HT-29 (cell line): Measurements from ENCODE around the gene TCHP. TPM values are rescaled to one million over a fixed set of nuclear protein-coding genes. Genes with fewer than 3 reads are reported as not detected.
"Not testable (repeated sequence)": the region's sequence is repeated elsewhere in the genome, so short reads cannot be mapped to it uniquely, and the experiment has no call there.

Source experiments
- DNase-seq: peaks from one replicate; pipeline ENCODE4 v3.0.0-alpha.2; 2015; ENCODE audit warnings: low spot score
- total RNA-seq: library from RNA; depleted of rRNA; stranded (reverse); fragments of >200 nt; shearing (Covaris generic); gene quantifications from 2 replicates; pipeline ENCODE4 v1.2.3, GENCODE V29; 2014

The TCHP gene
- total RNA-seq, 1 experiment from 2014 or later, result 8.8 TPM

DNA sequence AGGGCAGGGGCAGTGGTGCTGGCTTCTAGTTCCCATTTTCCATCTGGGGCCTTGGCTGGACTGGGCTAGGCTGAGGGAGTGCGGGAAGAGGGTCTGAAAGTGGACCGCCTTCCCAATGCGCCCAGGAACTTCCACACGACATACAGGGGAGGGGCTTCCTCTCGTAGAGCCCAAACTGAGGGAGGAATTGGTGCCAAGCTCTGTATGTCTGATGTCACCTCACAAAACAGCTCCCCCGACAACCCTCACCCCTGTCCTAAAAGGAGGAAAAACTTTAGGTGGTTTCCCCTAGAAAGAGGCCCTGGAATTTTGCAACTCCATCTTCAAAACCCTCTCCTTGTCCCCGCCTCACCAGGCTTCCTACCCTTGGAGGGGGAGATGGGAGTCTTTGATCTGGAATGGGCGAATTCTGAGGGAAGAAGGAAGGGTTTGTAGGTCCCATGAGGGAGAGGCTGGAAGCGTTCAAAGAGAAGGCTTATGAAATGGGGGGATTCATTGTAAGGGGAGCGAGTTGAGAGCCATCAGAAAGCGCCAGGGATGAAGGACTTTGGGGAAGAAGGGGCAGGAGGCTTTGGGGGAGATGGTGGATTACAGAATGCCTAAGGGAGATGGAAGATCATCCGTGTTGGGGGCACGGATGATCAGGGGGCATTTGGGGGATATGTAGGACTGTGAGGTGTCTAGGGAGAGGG is 20.6 kb upstream of the TCHP start:
- DNase-seq, result peak; percentile 7

DNA sequence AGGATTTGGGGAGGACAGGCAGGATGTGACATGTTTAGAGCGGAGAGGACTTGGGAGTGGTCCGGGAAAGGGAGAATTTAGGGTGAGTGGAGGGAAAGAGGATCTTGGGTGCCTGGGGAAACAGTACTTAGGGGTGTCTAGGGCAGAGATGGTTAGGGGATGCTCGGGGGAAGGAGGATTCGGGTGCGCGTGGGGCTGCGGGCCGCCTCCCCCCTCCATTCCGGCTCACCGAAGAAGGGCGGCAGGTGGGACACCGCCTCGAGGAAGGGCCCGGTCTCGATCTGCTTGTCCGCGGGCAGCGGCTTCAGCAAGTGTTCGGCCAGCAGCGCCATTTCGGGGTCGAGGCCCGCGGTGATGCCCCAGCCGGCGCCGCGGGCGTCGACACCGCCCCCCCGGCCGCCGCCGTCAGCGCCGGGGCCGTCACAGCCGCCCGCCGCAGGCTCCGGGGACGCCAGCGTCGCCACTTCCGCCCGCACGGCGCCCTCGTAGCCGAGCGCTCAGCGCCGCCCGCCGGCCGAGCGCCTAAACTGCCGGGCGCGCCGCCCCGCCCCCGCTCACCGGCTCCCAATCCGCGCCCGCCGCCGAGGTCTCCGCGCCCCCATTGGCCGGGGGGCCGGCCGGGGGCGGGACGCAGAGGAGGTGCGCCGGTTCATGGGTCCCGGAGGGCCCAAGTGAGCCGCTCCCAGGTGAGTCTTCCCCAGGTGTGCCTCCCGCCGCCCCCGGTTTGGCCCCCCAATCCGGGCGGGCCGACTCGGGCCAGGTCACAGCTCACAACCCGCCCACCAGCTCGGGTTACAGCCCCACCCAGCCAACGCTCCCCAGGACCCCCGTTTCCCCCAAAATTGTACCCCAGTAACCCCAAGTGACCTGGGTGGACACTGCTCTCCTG is 19.8 kb upstream of the TCHP start, which contains the start of gene GLTP:
Gene GLTP, minus strand, starts transcription at position 499 of the 889 bp plus-strand sequence. Its CDS starts 167 bp downstream, at position 332.
- DNase-seq, result peak; percentile 89

DNA sequence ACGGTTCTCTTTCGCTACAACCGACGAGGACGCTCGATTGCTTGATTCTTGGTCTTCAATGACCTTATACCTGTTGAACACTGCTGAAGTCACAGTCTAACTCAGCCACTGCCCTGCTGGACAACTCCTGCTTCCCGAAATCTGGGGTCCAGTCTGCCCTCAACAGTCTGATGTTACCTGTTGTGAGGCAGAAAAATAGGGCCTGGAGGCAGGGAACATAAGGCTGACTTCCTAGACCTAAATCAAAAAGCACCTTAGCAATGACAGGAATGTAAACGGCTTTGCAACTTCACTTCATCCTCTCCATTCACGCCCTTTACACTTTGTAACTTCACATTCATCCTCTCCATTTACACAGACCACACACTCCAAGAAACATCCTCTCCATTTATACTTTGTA is 19.1 kb upstream of the TCHP start:
- DNase-seq, result peak; percentile 10

DNA sequence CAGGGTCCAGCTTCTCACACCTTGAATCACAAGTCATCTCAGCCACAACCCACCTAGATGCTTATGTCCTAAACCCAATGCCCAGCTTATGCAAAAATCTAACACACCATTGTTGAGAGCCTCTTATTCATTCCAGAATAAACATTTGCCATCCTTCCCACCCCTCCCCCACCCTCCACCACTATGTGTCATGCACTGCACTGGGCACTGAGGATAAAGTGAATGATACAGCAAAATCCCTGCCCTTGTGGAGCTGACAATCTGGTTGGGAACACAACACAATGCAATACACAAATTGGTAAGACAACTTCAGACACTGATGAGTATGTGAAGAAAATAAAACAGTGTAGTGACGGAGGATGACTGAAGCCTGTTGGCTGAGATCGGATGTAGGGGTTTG is 18.3 kb upstream of the TCHP start:
- no peak for DNase-seq

DNA sequence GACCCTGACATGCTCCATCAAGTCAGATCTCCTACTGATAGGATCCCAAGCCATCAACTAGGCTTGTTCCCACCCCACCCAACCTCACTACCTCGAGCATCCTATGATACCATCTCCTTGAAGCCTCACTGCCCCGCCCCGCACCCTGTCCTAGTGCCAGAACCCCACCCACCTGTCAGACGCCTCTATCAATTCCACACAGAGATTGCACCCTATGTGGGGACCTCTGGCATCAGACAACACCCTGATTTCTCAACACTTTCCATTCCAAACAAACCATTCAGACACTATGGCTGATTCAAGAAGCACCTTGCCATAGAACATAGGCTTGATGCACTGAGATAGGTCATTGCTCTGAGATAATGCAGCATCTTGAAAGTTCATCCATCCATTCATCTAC is 16.6 kb upstream of the TCHP start:
- DNase-seq, result no peak

DNA sequence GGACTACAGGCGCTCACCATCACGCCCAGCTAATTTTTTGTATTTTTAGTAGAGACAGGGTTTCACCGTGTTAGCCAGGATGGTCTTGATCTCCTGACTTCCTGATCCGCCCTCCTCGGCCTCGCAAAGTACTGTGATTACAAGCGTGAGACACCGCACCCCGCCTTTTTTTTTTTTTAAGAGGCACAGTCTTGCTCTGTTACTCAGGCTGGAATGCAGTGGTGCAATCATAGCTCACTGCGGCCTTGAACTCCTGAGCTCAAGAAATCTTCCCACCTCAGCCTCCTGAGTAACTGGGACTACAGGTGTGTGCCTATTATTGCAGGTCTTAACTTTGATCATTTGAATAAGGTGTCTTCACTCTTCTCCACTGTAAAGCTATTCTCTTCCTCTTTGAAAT is 14.5 kb upstream of the TCHP start:
- DNase-seq, result peak; percentile 21

DNA sequence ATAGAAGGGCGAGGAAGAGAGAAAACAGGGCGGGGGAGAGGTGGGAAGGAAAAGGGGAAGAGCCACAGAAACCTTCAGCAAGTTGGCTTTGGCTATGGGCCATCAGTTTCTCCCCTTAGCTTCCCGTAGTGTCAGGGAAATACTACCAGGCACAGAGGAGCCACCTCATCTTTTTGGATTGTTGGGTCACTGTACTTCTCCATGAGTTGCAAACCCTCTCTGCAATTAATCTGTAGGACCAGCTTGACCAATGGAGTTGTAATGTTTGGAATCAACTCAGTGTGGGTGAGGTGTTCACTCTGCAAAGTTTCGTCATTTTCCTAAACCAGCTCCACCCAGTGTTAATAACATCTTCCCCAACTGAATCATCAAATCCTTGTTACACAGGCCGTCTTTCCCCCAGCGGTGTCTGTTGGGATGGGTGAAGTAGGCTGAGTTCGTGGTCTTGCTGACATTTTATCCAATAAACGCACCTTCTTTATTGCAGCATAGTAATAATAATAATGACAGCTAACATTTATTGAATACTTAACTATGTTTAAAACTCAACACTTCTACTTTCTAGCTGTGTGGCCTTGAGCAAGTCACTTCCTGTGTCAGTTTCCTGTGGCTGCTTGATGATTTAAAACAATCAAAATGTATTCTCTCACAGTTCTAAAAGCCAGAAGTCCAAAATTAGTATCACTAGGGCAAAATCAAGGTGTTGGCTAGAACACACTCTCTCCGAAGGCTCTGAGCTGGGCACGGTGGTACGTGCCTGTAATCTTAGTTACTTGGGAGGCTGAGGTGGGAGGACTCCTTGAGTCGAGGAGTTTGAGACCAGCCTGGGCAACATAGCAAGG is 11.7 kb upstream of the TCHP start:
- DNase-seq, result peak; percentile 53

DNA sequence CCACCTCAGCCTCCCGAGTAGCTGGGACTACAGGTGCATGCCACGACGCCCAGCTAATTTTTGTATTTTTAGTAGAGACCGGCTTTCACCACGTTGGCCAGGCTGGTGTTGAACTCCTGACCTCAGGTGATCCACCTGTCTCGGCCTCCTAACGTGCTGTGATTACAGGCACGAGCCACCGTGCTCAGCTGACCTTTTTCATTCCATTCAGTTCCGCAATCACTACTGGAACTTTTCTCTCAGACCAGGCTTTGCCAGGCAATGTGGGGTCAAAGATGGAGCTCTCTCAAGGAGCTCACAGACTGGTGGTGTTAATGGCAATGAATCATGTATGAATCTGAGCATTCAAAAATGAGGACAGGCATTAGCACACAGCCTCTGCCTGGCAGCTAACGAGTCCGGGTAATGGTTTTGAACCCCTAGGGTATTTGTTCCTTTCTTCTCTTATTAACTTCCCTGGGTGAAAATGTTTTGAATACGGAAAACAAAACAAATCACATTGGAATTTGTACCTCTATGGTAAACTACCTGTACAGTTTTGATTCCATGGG is 9.4 kb upstream of the TCHP start:
- DNase-seq, result no peak

DNA sequence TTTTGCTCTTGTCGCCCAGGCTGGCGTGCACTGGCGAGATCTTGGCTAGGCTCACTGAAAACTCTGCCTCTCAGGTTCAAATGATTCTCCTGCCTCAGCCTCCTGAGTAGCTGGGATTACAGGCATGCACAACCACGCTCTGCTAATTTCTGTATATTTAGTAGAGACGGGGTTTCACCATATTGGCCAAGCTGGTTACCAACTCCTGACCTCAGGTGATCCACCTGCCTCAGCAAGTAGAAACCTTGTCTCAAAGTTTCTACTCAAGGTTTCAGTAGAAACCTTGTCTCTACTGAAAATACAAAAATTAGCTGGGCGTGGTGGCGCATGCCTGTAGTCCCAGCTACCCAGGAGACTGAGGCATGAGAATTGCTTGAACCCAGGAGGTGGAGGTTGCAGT is 8.3 kb upstream of the TCHP start:
- not testable (repeated sequence) for DNase-seq

DNA sequence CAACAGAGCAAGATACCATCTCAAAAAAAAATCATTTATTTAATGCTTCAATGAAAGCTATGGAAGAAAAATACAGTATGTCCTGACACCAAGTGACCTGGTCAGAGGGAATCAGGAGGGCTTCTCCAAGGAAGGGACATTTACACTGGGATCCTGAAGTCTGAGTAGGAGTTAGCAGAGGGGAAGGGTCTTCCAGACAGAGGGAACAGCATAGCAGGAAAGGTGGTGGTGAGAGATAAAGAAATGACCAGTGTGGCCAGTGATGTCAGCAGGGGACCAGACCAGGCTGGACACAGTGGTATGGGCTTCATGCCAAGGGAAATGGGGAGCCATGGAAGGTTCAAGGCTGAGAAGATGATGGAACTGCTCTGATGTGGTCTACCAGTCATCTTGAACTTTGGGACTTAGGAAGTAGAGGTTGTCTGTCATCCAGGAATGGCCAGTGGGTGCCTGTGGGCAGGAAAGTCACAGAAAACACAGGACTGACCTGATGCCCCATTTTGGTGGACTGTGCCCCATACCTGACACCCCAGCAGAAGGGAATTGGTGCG is 7.8 kb upstream of the TCHP start:
- no peak for DNase-seq

DNA sequence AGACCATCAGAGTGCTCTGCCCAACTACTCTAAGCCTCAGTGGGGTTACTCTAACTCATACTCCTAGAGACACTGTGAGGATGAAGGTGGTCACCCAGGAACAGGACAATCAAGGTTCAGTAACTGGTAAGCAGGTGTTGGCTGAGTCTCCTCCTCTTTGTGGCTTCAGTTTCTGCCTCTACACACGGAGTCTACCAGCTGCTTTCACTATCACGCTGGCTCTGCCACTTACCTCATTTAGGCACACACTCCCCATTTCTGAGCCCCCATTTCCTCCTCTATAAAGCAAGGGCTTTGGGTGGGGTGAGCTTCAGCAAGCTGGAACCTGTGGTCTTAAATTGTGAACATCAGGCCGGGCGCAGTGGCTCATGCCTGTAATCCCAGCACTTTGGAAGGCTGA is 7.3 kb upstream of the TCHP start:
- no peak for DNase-seq

DNA sequence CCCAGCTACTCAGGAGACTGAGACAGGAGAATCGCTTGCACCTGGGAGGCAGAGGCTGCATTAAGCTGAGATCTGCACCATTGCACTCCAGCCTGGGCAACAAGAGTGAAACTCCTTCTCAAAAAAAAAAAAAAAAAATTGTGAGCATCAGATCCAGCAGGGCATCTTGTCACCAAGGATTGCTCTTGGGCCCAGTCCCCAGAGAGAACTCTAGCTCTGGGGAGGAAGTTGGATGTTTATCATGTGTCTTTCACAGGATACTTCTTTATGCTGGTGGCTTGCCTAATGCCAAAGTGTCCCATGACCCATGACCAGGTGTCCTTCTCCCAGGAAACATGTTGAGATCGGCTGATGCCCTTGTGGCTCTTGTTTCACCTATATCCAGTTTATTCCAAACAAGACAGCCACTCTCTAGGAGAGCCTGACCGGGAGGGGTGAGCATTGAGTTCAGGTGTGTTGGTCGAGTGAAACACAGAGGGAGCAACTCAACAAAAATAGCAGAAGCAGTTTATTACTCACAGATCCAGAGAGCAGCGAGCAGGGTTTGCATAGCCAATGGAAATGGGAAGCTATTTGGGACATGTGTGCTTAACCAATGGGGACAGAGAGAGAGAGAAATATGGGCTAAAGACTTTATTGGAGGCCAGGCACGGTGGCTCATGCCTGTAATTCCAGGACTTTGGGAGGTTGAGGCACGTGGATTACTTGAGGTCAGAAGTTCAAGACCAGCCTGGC is 6.6 kb upstream of the TCHP start:
- DNase-seq, result no peak

DNA sequence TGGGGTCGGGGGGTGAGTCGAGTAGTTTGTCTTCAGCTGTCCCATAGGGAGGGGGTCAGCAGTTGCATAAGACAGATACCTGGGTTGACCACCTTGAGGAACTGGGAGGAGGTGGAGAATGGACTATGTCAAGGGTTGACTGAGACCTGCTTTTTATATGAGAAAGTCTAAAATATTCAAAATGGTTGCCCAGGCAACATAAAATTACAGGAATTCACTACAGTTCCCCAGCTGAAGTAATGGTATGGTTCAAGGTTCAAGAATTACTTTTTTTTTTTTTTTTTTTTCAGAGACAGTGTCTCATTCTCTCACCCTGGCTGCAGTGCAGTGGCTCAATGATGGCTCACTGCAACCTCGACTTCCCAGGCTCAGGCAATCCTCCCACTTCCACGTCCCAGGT is 5.1 kb upstream of the TCHP start:
- DNase-seq, result no peak

DNA sequence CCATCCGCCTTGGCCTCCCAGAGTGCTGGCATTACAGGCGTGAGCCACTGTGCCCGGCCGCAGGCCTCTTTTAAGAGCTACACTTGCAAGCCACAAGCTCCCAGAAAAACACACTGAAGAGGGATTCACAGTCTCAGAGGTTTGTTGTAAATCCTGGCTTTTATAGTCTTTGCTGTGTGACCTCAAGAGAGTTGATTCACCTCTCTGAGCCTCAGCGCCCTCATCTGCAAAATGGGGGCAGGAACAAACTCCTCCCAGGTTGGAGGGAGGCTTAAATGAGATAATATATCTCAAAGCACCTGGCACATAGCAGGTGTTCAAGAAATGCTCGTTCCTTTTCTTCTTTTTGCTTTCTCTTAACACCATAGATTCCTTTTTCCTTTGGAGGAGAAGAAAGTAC is 3.9 kb upstream of the TCHP start:
- DNase-seq, result no peak

DNA sequence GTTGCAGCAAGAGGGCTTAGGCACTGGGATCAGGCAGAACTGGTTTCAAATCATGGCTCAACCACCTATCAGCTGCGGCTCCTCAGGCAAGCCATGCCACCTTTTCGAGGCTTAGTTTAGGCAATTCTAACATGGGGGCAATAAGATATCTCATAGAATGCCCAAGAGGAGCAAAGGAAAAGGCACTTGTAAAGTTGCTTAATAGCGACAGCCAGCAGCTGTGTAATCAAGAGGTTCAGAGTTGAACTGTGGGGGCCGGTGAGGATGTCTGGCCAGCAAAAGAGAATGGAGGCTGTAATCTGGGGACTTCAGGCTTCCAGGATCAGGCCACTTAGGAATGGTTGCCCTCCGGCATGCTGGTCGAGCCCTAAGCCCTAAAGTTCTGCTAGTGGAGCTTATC is 3.0 kb upstream of the TCHP start:
- no peak for DNase-seq

DNA sequence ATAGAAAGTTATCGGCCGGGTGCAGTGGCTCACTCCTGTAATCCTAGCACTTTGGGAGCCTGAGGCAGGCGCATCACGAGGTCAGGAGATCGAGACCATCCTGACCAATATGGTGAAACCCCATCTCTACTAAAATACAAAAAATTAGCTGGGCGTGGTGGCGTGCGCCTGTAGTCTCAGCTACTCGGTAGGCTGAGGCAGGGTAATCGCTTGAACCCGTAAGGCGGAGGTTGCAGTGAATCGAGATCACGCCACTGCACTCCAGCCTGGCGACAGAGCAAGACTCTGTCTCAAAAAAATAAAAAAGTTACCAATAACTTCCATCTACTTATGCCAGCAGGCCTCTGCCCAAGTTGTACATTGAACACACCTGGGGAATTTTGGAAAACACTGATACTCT is 729 bp upstream of the TCHP start:
- DNase-seq, result not testable (repeated sequence)

DNA sequence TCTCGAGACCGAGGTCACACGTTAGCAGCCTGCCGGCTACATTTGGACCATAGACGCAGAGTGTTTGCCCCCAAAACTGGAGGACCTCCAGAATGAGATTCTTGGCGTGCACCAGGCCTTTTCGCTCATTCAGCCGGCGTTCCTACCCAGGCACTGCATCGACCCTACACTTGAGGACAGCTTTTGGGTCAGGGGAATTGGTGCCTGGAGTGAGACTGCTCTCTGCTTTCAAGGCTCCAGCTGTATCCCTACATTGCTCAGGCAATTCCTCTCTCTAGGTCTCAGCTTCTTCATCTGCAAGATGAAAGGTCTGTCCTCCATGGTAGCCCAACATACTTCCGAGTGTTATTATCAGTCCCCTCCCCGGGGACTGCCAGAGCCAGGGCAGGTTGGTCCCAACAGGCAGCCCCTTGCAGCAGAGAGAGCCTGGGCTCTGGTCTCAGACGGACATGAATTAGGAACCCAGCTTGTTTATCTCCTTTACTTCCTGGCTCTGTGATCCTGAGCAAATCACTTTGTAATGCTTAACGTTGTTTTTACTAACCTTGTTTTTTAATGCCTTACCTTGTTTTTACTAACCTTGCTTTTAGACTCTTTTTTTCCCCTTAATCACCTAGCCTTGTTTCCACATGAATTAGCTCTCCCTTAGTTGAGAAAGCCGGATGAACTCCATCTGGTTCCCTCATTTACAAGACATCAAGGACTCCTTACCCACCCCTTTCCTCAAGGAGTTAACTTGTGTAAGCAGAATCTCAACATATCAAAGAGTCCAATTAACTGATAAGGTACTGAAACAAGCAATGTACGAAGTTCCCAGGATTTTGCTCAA is 892 bp downstream of the TCHP start:
- peak; percentile 45 for DNase-seq

DNA sequence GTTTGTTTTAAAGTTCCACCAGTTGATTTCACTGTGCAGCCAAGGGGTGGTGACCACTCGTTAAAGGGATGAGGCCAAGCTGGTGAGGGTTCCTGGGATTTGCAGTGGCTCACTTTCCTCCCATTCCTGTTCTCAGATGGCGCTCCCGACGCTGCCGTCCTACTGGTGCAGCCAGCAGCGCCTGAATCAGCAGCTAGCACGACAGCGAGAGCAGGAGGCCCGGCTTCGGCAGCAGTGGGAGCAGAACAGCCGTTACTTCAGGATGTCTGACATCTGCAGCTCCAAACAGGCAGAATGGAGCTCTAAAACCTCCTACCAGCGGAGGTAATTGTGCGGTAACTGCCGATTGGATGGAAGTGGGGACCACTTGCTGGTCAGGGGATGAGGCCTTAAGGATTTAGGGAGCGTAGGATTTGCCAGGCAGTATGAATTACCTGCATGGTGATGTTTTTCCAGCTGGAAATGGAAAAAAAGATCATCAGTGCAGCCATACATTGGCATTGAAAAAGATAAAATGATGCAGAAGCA is 2.9 kb downstream of the TCHP start:
- no peak for DNase-seq

DNA sequence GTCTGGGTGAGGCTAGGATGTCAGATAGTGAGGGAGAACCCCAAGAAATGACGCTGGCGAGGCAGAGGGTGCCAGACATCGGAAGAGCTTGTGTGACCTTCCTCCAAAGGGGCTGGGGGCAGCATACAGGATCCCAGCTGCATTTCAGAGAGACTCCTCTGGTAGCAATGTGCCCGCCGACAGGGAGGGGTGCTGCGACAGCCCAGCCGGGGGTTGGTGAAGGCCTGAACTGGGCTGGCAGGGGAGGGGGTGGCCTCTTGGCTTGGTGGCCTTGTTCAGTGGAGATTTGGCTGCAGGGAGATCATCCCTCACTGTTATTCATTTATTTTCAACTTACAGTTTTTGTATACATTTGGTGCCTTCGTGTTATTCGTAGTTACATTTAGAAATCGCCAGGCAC is 5.2 kb downstream of the TCHP start:
- no peak for DNase-seq
